ENCODE results near the gene CORIN. TPM values are rescaled to one million over a fixed set of nuclear protein-coding genes. Genes with fewer than 3 reads are reported as not detected.
"Not testable (repeated sequence)": the region's sequence is repeated elsewhere in the genome, so short reads cannot be mapped to it uniquely, and the experiment has no call there.

CORIN gene
- polyA plus RNA-seq, 3 donors: 0.11 to 0.41 (median 0.24) TPM

- H3K27ac ChIP-seq (ENCODE audit: low read depth, low read length): no peak overlapping the region
- 84 to 87% (median 87%) methylated on average over 4 of the region's 4 CpGs for WGBS, 3 donors
Measured at GRCh38 chr4:47711183-47711582, 126.7 kb downstream of the CORIN start.

- WGBS, 3 donors: 91 to 97% (median 95%) methylated on average over 16 to 18 of the region's 18 CpGs
- H3K27ac ChIP-seq (ENCODE audit: low read depth, low read length): not testable (repeated sequence)
Measured at GRCh38 chr4:47706352-47706751, 131.5 kb downstream of the CORIN start.

GRCh38 chr4:47705326-47705981 is 132.4 kb downstream of the CORIN start:
- H3K27ac ChIP-seq (ENCODE audit: low read depth, low read length): no peak overlapping the region
- WGBS, 3 donors: 39 to 43% (median 41%) methylated on average over 7 of the region's 7 CpGs

GRCh38 chr4:47704693-47705325 is 133.1 kb downstream of the CORIN start:
- WGBS, 3 donors: 31 to 44% (median 43%) methylated on average over 11 of the region's 11 CpGs
- no peak overlapping the region for H3K27ac ChIP-seq (ENCODE audit: low read depth, low read length)

- H3K27ac ChIP-seq (ENCODE audit: low read depth, low read length): no peak overlapping the region
- WGBS, 3 donors: 49 to 66% (median 61%) methylated on average over 7 of the region's 7 CpGs
Measured at GRCh38 chr4:47703956-47704355, 133.9 kb downstream of the CORIN start.

GRCh38 chr4:47703008-47703407 is 134.9 kb downstream of the CORIN start:
- H3K27ac ChIP-seq (ENCODE audit: low read depth, low read length): no peak overlapping the region
- WGBS, 3 donors: 64 to 82% (median 80%) methylated on average over 5 of the region's 5 CpGs

GRCh38 chr4:47701286-47701685 is 136.6 kb downstream of the CORIN start:
- no peak overlapping the region for H3K27ac ChIP-seq (ENCODE audit: low read depth, low read length)

GRCh38 chr4:47698837-47699236 is 139.0 kb downstream of the CORIN start:
- WGBS, 3 donors: 71 to 80% (median 79%) methylated on average over 3 of the region's 3 CpGs
- H3K27ac ChIP-seq (ENCODE audit: low read depth, low read length): no peak overlapping the region

GRCh38 chr4:47696823-47697222 is 141.0 kb downstream of the CORIN start:
- no peak overlapping the region for H3K27ac ChIP-seq (ENCODE audit: low read depth, low read length)
- 82 to 91% (median 85%) methylated on average over 6 of the region's 6 CpGs for WGBS, 3 donors

GRCh38 chr4:47695260-47695659 is 142.6 kb downstream of the CORIN start:
- no peak overlapping the region for H3K27ac ChIP-seq (ENCODE audit: low read depth, low read length)
- WGBS, 3 donors: 56 to 87% (median 72%) methylated on average over 1 of the region's 1 CpG

- WGBS, 3 donors: 95 to 100% (median 97%) methylated on average over 1 of the region's 1 CpG
Measured at GRCh38 chr4:47694322-47694721, 143.5 kb downstream of the CORIN start.

GRCh38 chr4:47692691-47693090 is 145.2 kb downstream of the CORIN start:
- WGBS, 3 donors: 45 to 71% (median 68%) methylated on average over 7 of the region's 7 CpGs
- H3K27ac ChIP-seq (ENCODE audit: low read depth, low read length): no peak overlapping the region

More at GRCh38 chr4:47694322-47694721, 143.5 kb downstream of the CORIN start:
- no peak overlapping the region for H3K27ac ChIP-seq (ENCODE audit: low read depth, low read length)

- 52 to 86% (median 55%) methylated on average over 1 of the region's 1 CpG for WGBS, 3 donors
Measured at GRCh38 chr4:47691757-47692383, 146.0 kb downstream of the CORIN start.

GRCh38 chr4:47690611-47691010 is 147.3 kb downstream of the CORIN start:
- WGBS, 3 donors: 79 to 86% (median 81%) methylated on average over 3 of the region's 3 CpGs

More at GRCh38 chr4:47691757-47692383, 146.0 kb downstream of the CORIN start:
- H3K27ac ChIP-seq (ENCODE audit: low read depth, low read length): not testable (repeated sequence)

GRCh38 chr4:47686294-47686872 is 151.5 kb downstream of the CORIN start:
- WGBS, 3 donors: 47 to 53% (median 51%) methylated on average over 9 of the region's 9 CpGs
- no peak overlapping the region for H3K27ac ChIP-seq (ENCODE audit: low read depth, low read length)

More at GRCh38 chr4:47690611-47691010, 147.3 kb downstream of the CORIN start:
- no peak overlapping the region for H3K27ac ChIP-seq (ENCODE audit: low read depth, low read length)

- WGBS, 3 donors: 78 to 90% (median 88%) methylated on average over 2 of the region's 2 CpGs
- no peak overlapping the region for H3K27ac ChIP-seq (ENCODE audit: low read depth, low read length)
Measured at GRCh38 chr4:47675806-47676205, 162.1 kb downstream of the CORIN start.

GRCh38 chr4:47674144-47674543 is 163.7 kb downstream of the CORIN start:
- H3K27ac ChIP-seq (ENCODE audit: low read depth, low read length): no peak overlapping the region
- 78 to 83% (median 82%) methylated on average over 4 of the region's 4 CpGs for WGBS, 3 donors

- 80 to 99% (median 97%) methylated on average over 3 of the region's 3 CpGs for WGBS, 3 donors
- no peak overlapping the region for H3K27ac ChIP-seq (ENCODE audit: low read depth, low read length)
Measured at GRCh38 chr4:47672696-47673095, 165.2 kb downstream of the CORIN start.

- WGBS, 3 donors: 24 to 68% (median 63%) methylated on average over 5 of the region's 5 CpGs
- no peak overlapping the region for H3K27ac ChIP-seq (ENCODE audit: low read depth, low read length)
Measured at GRCh38 chr4:47669946-47670345, 167.9 kb downstream of the CORIN start.

Data from adipose tissue (tissue), 3 donors.